Sigmoid colon (tissue), 7 donors: ENCODE results near the gene SLC25A1. TPM values are rescaled to one million over a fixed set of nuclear protein-coding genes. Genes with fewer than 3 reads are reported as not detected.

ENCODE experiments used
- DNase-seq: peaks from one replicate; pipeline ENCODE4 v3.0.0-alpha.2; 2019
- H3K27ac ChIP-seq, 4 donors: fragments of 200-600 bp; sonication (generic); one replicate each; pipeline ENCODE4 v1.5.1; 2016 to 2019; ENCODE audit warnings: mild to moderate bottlenecking in 1 of 4
- H3K27me3 ChIP-seq, 3 donors: fragments of 200-600 bp; sonication (generic); one replicate each; pipeline ENCODE4 v1.5.1; 2019; ENCODE audit warnings: mild to moderate bottlenecking in 1 of 3
- H3K36me3 ChIP-seq, 4 donors: fragments of 200-600 bp; sonication (generic); one replicate each; pipeline ENCODE4 v1.5.1; 2016 to 2019
- H3K4me1 ChIP-seq, 4 donors: fragments of 200-600 bp; sonication (generic); one replicate each; pipeline ENCODE4 v1.5.1; 2017 to 2019
- H3K4me3 ChIP-seq, 4 donors: fragments of 200-600 bp; sonication (generic); one replicate each; pipeline ENCODE4 v1.5.1; 2017 to 2019; ENCODE audit warnings: mild to moderate bottlenecking in 2 of 4, moderate library complexity in 1 of 4
- H3K9me3 ChIP-seq, 4 donors: fragments of 200-600 bp in 3 of 4; sonication (generic) in 3 of 4; one replicate each; pipeline versions ENCODE4 v1.5.1 to v1.6.1; 2013 to 2019
- CTCF ChIP-seq, 4 experiments: fragments of 450-650 bp in 3 of 4; fragments of 200-600 bp in 1 of 4; IDR thresholded peaks; one replicate each; pipeline ENCODE4 v1.5.1; 2016 to 2019; ENCODE audit warnings: antibody characterized with exemption in 4 of 4, mild to moderate bottlenecking in 3 of 4, moderate library complexity in 2 of 4
- EP300 ChIP-seq, 4 donors: sonication (generic); formaldehyde crosslinking; IDR thresholded peaks; one replicate each; pipeline ENCODE4 v1.6.1; 2017; ENCODE audit warnings: antibody characterized with exemption in 4 of 4
- POLR2A ChIP-seq, 2 donors: fragments of 450-650 bp; IDR thresholded peaks; one replicate each; pipeline ENCODE4 v1.6.1; 2016; ENCODE audit warnings: antibody characterized with exemption in 2 of 2, mild to moderate bottlenecking in 2 of 2, moderate library complexity in 2 of 2
- POLR2AphosphoS5 ChIP-seq, 4 donors: sonication (generic); formaldehyde crosslinking; IDR thresholded peaks; one replicate each; pipeline ENCODE4 v1.6.1; 2017; ENCODE audit warnings: antibody characterized with exemption in 4 of 4
- WGBS, 2 donors: extraction: QIAGEN DNeasy Blood & Tissue Kit; methylation state at CpG; one replicate each; pipeline ENCODE4 v1.1.7; 2013; 5-methylcytosine and 5-hydroxymethylcytosine counted together
- intact Hi-C: fragments of 100-400 bp; cut with DNase I; formaldehyde crosslinking; loops from one replicate; pipeline ENCODE4 v1.15.1; 2023
- polyA plus RNA-seq, 3 donors: library from polyadenylated mRNA; stranded (reverse); fragments of 200-250 nt; gene quantifications; one replicate each; pipeline ENCODE4 v1.2.3, GENCODE V29; 2013
- total RNA-seq, 4 donors: library from RNA; depleted of rRNA; stranded (reverse); fragments of >200 nt; gene quantifications; one replicate each; pipeline ENCODE4 v1.1.0, GENCODE V29; 2016
- donor health status: healthy with polysubstance abuse.
- donor health status: Bipolar disorder and iron deficiency.
- donor health status: healthy.

SLC25A1 gene
- total and polyA plus RNA-seq, 7 donors, result 28.2 to 146 (median 45.3) TPM

- Histone ChIP-seq H3K36me3 (peaks cover 0 to 3% (median 0%) of the 10 kb centered on the region in 4 donors), H3K27me3 (no peaks in the 10 kb centered on the region), H3K9me3 (no peaks in the 10 kb centered on the region), H3K4me1 (no peaks in the 10 kb centered on the region), H3K27ac (no peak overlapping the region), H3K4me3 (no peak overlapping the region)
- no peak for DNase-seq
- 96% methylated on average over 6 of the region's 6 CpGs for WGBS, 2 donors
- intact Hi-C loops, result no loop called here
- TF ChIP-seq EP300 (IDR thresholded peaks at IDR 0.05) (no peak), POLR2AphosphoS5 (IDR thresholded peaks at IDR 0.05) (no peak), POLR2A (IDR thresholded peaks at IDR 0.05) (no peak), CTCF (IDR thresholded peaks at IDR 0.05) (no peak)
These were observed 15.3 kb upstream of the SLC25A1 start for GRCh38 chr22:19193879-19194278.

- DNase-seq, result no peak
- H3K9me3 ChIP-seq, result no peaks in the 10 kb centered on the region
- H3K27ac ChIP-seq, result no peak overlapping the region
- intact Hi-C loops, result no loop called here
- no peak overlapping the region for H3K4me3 ChIP-seq
- no peaks in the 10 kb centered on the region for H3K4me1 ChIP-seq
- H3K27me3 ChIP-seq, result no peaks in the 10 kb centered on the region
- 88 to 91% methylated on average over 6 of the region's 6 CpGs for WGBS, 2 donors
- TF ChIP-seq POLR2A (IDR thresholded peaks at IDR 0.05) (no peak), EP300 (IDR thresholded peaks at IDR 0.05) (no peak), POLR2AphosphoS5 (IDR thresholded peaks at IDR 0.05) (no peak), CTCF (IDR thresholded peaks at IDR 0.05) (no peak)
- H3K36me3 ChIP-seq, result peaks cover 0 to 3% (median 0%) of the 10 kb centered on the region in 4 donors
These were observed 9.4 kb upstream of the SLC25A1 start for GRCh38 chr22:19187716-19188563.

- 92% methylated on average over 20 of the region's 20 CpGs for WGBS, 2 donors
- no peak overlapping the region for H3K4me3 ChIP-seq
- DNase-seq, result no peak
- no peaks in the 10 kb centered on the region for H3K27me3 ChIP-seq
- H3K4me1 ChIP-seq, result peaks cover 0 to 4% (median 3%) of the 10 kb centered on the region in 4 donors
- peaks cover 0 to 3% (median 0%) of the 10 kb centered on the region in 4 donors for H3K36me3 ChIP-seq
- H3K9me3 ChIP-seq, result no peaks in the 10 kb centered on the region
- intact Hi-C loops, result no loop called here
- no peak overlapping the region for H3K27ac ChIP-seq
- TF ChIP-seq EP300 (IDR thresholded peaks at IDR 0.05) (no peak), POLR2A (IDR thresholded peaks at IDR 0.05) (no peak), CTCF (IDR thresholded peaks at IDR 0.05) (no peak), POLR2AphosphoS5 (IDR thresholded peaks at IDR 0.05) (no peak)
These were observed 5.9 kb upstream of the SLC25A1 start for GRCh38 chr22:19184276-19184997.

GRCh38 chr22:19183216-19183615 lies 4.7 kb upstream of the SLC25A1 start:
- Histone ChIP-seq H3K4me1 (peaks cover 0 to 10% (median 6%) of the 10 kb centered on the region in 4 donors), H3K36me3 (peaks cover 0 to 3% (median 0%) of the 10 kb centered on the region in 4 donors), H3K27ac (no peak overlapping the region), H3K9me3 (no peaks in the 10 kb centered on the region), H3K4me3 (no peak overlapping the region), H3K27me3 (no peaks in the 10 kb centered on the region)
- intact Hi-C loops, result no loop called here
- TF ChIP-seq POLR2A (IDR thresholded peaks at IDR 0.05) (no peak), POLR2AphosphoS5 (IDR thresholded peaks at IDR 0.05) (no peak)
- DNase-seq, result no peak
- 91 to 93% methylated on average over 9 of the region's 9 CpGs for WGBS, 2 donors
